PC-9 (cell line): ENCODE results near the gene UNC45B. TPM values are rescaled to one million over a fixed set of nuclear protein-coding genes. Genes with fewer than 3 reads are reported as not detected.

ENCODE experiments used
- BruUV-seq: library from RNA; stranded (reverse); fragments of 400-500 nt; replicated peaks from 2 replicates; lab custom pipeline; 2021; lab: Mats Ljungman, UMichigan
- CTCF ChIA-PET: fragments of 300-600 bp; sonication (Branson Sonifier 250); formaldehyde crosslinking; loops from one replicate; lab custom pipeline; 2022; ENCODE audit warnings: antibody characterized with exemption; lab: Charles Lee
- POLR2A ChIA-PET: fragments of 300-600 bp; sonication (Branson Sonifier 250); formaldehyde crosslinking; loops from one replicate; lab custom pipeline; 2022; ENCODE audit warnings: antibody characterized with exemption; ENCODE audit not compliant: unreplicated experiment; lab: Charles Lee
- DNase-seq, 2 experiments: peaks; one replicate each; pipeline versions ENCODE4 v3.0.0 to v3.0.0-alpha.2; 2015 to 2022; ENCODE audit warnings: mixed read lengths in 1 of 2
- H2AFZ ChIP-seq: fragments of 200-600 bp; sonication (generic); 2 replicates; pipeline ENCODE4 v1.8.1; 2017; ENCODE audit warnings: antibody characterized with exemption
- H3F3A ChIP-seq: fragments of 200-600 bp; sonication (generic); 2 replicates; pipeline ENCODE4 v1.8.1; 2017; ENCODE audit warnings: antibody characterized with exemption, mild to moderate bottlenecking, low read depth; ENCODE audit not compliant: insufficient read depth
- H3K27ac ChIP-seq: fragments of 200-600 bp; sonication (generic); 2 replicates; pipeline ENCODE4 v1.6.1; 2016; ENCODE audit warnings: mixed run types
- H3K27me3 ChIP-seq: fragments of 200-600 bp; sonication (generic); 2 replicates; pipeline ENCODE4 v1.6.1; 2016; ENCODE audit warnings: low read depth, mixed run types; ENCODE audit not compliant: insufficient read depth
- H3K36me3 ChIP-seq: fragments of 200-600 bp; sonication (generic); 2 replicates; pipeline ENCODE4 v1.6.1; 2016; ENCODE audit warnings: low read depth, mixed run types
- H3K4me1 ChIP-seq: fragments of 200-600 bp; sonication (generic); replicated peaks from 2 replicates; pipeline ENCODE4 v1.6.1; 2016; ENCODE audit warnings: mixed run types; ENCODE audit not compliant: insufficient read depth
- H3K4me2 ChIP-seq: fragments of 200-600 bp; sonication (generic); 2 replicates; pipeline ENCODE4 v1.6.1; 2017; ENCODE audit warnings: mixed run types
- H3K4me3 ChIP-seq: fragments of 200-600 bp; sonication (generic); 2 replicates; pipeline ENCODE4 v1.6.1; 2016; ENCODE audit warnings: mixed run types
- H3K79me2 ChIP-seq: fragments of 200-600 bp; sonication (generic); 2 replicates; pipeline ENCODE4 v1.6.1; 2017; ENCODE audit warnings: low read depth, mixed run types
- H3K9me2 ChIP-seq: fragments of 200-600 bp; sonication (generic); 2 replicates; pipeline ENCODE4 v1.8.1; 2017; ENCODE audit warnings: mild to moderate bottlenecking; ENCODE audit not compliant: insufficient read depth
- H3K9me3 ChIP-seq: fragments of 200-600 bp; sonication (generic); 2 replicates; pipeline ENCODE4 v1.8.1; 2016; ENCODE audit warnings: low read depth; ENCODE audit not compliant: insufficient read depth
- H4K20me1 ChIP-seq: fragments of 200-600 bp; sonication (generic); 2 replicates; pipeline ENCODE4 v1.8.1; 2017; ENCODE audit not compliant: insufficient read depth
- CTCF ChIP-seq: fragments of 200-600 bp; sonication (generic); conservative IDR thresholded peaks from 2 replicates; pipeline ENCODE4 v1.6.1; 2017; ENCODE audit warnings: mixed run types, antibody characterized with exemption, mild to moderate bottlenecking, moderate library complexity
- EZH2 ChIP-seq: fragments of 200-600 bp; sonication (generic); IDR thresholded peaks from 2 replicates; pipeline ENCODE4 v1.8.0; 2017; ENCODE audit warnings: antibody characterized with exemption, low read depth
- intact Hi-C: fragments of 100-400 bp; cut with micrococcal nuclease; formaldehyde crosslinking; loops from one replicate; pipeline ENCODE4 v1.10.0; 2022; ENCODE audit not compliant: unreplicated experiment
- total RNA-seq: library from RNA; stranded (reverse); gene quantifications from 2 replicates; pipeline ENCODE4 v1.2.3, GENCODE V29; 2021

The UNC45B gene
- total RNA-seq, 1 experiment from 2014 or later: not detected

- BruUV-seq: no TSS peak
- Histone ChIP-seq H3K4me1 (no peaks in the 10 kb centered on the region), H4K20me1 (no peaks in the 10 kb centered on the region), H3F3A (no peaks in the 10 kb centered on the region), H3K27me3 (peaks cover 60% of the 10 kb centered on the region), H3K9me3 (no peaks in the 10 kb centered on the region), H3K4me3 (no peak overlapping the region), H3K4me2 (no peak overlapping the region), H3K9me2 (no peaks in the 10 kb centered on the region), H3K36me3 (no peaks in the 10 kb centered on the region), H2AFZ (no peak overlapping the region), H3K27ac (no peak overlapping the region), H3K79me2 (no peaks in the 10 kb centered on the region)
- TF ChIP-seq EZH2 (no peak), CTCF (no peak)
- ChIA-PET POLR2A (no interaction called here), CTCF (no interaction called here)
- intact Hi-C loops: no loop called here
- DNase-seq: no peak
Observed at GRCh38 chr17:35183332-35183731, 35.7 kb downstream of the UNC45B start.

GRCh38 chr17:35184274-35184673 is 36.7 kb downstream of the UNC45B start:
- no TSS peak for BruUV-seq
- Histone ChIP-seq H3K4me3 (no peak overlapping the region), H4K20me1 (no peaks in the 10 kb centered on the region), H2AFZ (no peak overlapping the region), H3K4me1 (no peaks in the 10 kb centered on the region), H3K79me2 (no peaks in the 10 kb centered on the region), H3K9me2 (no peaks in the 10 kb centered on the region), H3K4me2 (no peak overlapping the region), H3F3A (no peaks in the 10 kb centered on the region), H3K27me3 (peaks cover 60% of the 10 kb centered on the region), H3K36me3 (no peaks in the 10 kb centered on the region), H3K27ac (no peak overlapping the region), H3K9me3 (no peaks in the 10 kb centered on the region)
- ChIA-PET POLR2A (no interaction called here), CTCF (no interaction called here)
- TF ChIP-seq CTCF (no peak), EZH2 (no peak)
- intact Hi-C loops: no loop called here
- DNase-seq: no peak

GRCh38 chr17:35185849-35186248 is 38.2 kb downstream of the UNC45B start:
- Histone ChIP-seq H3K79me2 (no peaks in the 10 kb centered on the region), H3K27me3 (peaks cover 67% of the 10 kb centered on the region), H3K27ac (no peak overlapping the region), H3K4me1 (no peaks in the 10 kb centered on the region), H3K4me3 (no peak overlapping the region), H4K20me1 (no peaks in the 10 kb centered on the region), H3F3A (no peaks in the 10 kb centered on the region), H3K36me3 (no peaks in the 10 kb centered on the region), H3K9me3 (no peaks in the 10 kb centered on the region), H3K9me2 (no peaks in the 10 kb centered on the region), H2AFZ (no peak overlapping the region), H3K4me2 (no peak overlapping the region)
- ChIA-PET POLR2A (no interaction called here), CTCF (no interaction called here)
- intact Hi-C loops: no loop called here
- BruUV-seq: no TSS peak
- TF ChIP-seq EZH2 (no peak), CTCF (no peak)
- no peak for DNase-seq
